OCI-LY7 (cell line): ENCODE results near the gene MSANTD2. TPM values are rescaled to one million over a fixed set of nuclear protein-coding genes. Genes with fewer than 3 reads are reported as not detected.

ENCODE experiments used
- BruUV-seq: library from RNA; stranded (reverse); fragments of 400-500 nt; replicated peaks from 2 replicates; lab custom pipeline; 2021; lab: Mats Ljungman, UMichigan
- CTCF ChIA-PET: fragments of 300-600 bp; sonication (Branson Sonifier 250); formaldehyde crosslinking; loops from one replicate; lab custom pipeline; 2022; ENCODE audit warnings: antibody characterized with exemption; ENCODE audit not compliant: unreplicated experiment; lab: Charles Lee
- POLR2A ChIA-PET: fragments of 300-600 bp; sonication (Branson Sonifier 250); formaldehyde crosslinking; loops from one replicate; lab custom pipeline; 2022; ENCODE audit warnings: antibody characterized with exemption; lab: Charles Lee
- DNase-seq: peaks from one replicate; pipeline ENCODE4 v3.0.0-alpha.2; 2015; ENCODE audit warnings: low spot score
- H2AFZ ChIP-seq: fragments of 200-600 bp; sonication (generic), shearing (Covaris generic); 2 replicates; pipeline ENCODE4 v1.6.1; 2014; ENCODE audit warnings: mild to moderate bottlenecking, antibody characterized with exemption, low read length, moderate library complexity
- H3K27ac ChIP-seq: fragments of 200-600 bp; sonication (generic); 2 replicates; pipeline ENCODE4 v1.5.1; 2014; ENCODE audit warnings: mixed run types, low read depth, mild to moderate bottlenecking, moderate library complexity, low read length, inconsistent platforms; ENCODE audit not compliant: poor library complexity, severe bottlenecking
- H3K36me3 ChIP-seq: fragments of 200-600 bp; sonication (generic); 2 replicates; pipeline ENCODE4 v1.6.1; 2014; ENCODE audit warnings: mild to moderate bottlenecking, antibody characterized with exemption, low read length, moderate library complexity, mixed read lengths; ENCODE audit not compliant: insufficient read depth
- H3K4me1 ChIP-seq: fragments of 200-600 bp; sonication (generic); 2 replicates; pipeline ENCODE4 v1.5.1; 2014; ENCODE audit warnings: mild to moderate bottlenecking, low read length; ENCODE audit not compliant: insufficient read depth, poor library complexity, severe bottlenecking
- H3K4me2 ChIP-seq: fragments of 200-600 bp; sonication (generic); 2 replicates; pipeline ENCODE4 v1.6.1; 2014; ENCODE audit warnings: mild to moderate bottlenecking, low read length
- H3K4me3 ChIP-seq: fragments of 200-600 bp; sonication (generic); 2 replicates; pipeline ENCODE4 v1.5.1; 2014; ENCODE audit warnings: mild to moderate bottlenecking, low read depth, low read length; ENCODE audit not compliant: poor library complexity, severe bottlenecking
- H3K79me2 ChIP-seq: fragments of 200-600 bp; sonication (generic); 2 replicates; pipeline ENCODE4 v1.6.1; 2016; ENCODE audit warnings: low read depth, mild to moderate bottlenecking, low read length, moderate library complexity, mixed read lengths; ENCODE audit not compliant: insufficient read depth
- H3K9me2 ChIP-seq: fragments of 200-600 bp; sonication (generic); 2 replicates; pipeline ENCODE4 v1.6.1; 2016; ENCODE audit warnings: mild to moderate bottlenecking, low read length, mixed read lengths; ENCODE audit not compliant: insufficient read depth
- H3K9me3 ChIP-seq: fragments of 200-600 bp; sonication (generic); 2 replicates; pipeline ENCODE4 v1.6.1; 2014; ENCODE audit warnings: mild to moderate bottlenecking, mixed run types, low read length, mixed read lengths
- H4K20me1 ChIP-seq: fragments of 200-600 bp; sonication (generic); 2 replicates; pipeline ENCODE4 v1.6.1; 2014; ENCODE audit warnings: mild to moderate bottlenecking, antibody characterized with exemption, low read length, moderate library complexity, mixed read lengths; ENCODE audit not compliant: insufficient read depth
- EZH2phosphoT487 ChIP-seq: fragments of 200-600 bp; sonication (generic); IDR thresholded peaks from 2 replicates; pipeline ENCODE4 v1.6.1; 2018; ENCODE audit warnings: low read depth, borderline replicate concordance, mild to moderate bottlenecking, mixed run types, antibody characterized with exemption, low read length, moderate library complexity, mixed read lengths
- intact Hi-C: fragments of 100-400 bp; cut with micrococcal nuclease; formaldehyde crosslinking; loops from one replicate; pipeline ENCODE4 v1.10.0; 2022; ENCODE audit not compliant: unreplicated experiment
- total RNA-seq, 2 experiments: library from RNA; depleted of rRNA in 1 of 2; stranded (reverse); fragments of >200 nt in 1 of 2; shearing (Covaris generic) in 1 of 2; gene quantifications; 2 replicates each; pipeline ENCODE4 v1.2.3, GENCODE V29; 2014 to 2022
- TF ChIP-seq, protein P1 (sequence below): fragments of 200-600 bp; sonication (generic); conservative IDR thresholded peaks from 2 replicates; pipeline ENCODE4 v1.5.1; 2014; ENCODE audit warnings: mild to moderate bottlenecking, antibody characterized with exemption, low read length, moderate library complexity, mixed read lengths

The MSANTD2 gene
- total RNA-seq, 2 experiments from 2014 or later: 22.1 to 23.4 TPM

DNA sequence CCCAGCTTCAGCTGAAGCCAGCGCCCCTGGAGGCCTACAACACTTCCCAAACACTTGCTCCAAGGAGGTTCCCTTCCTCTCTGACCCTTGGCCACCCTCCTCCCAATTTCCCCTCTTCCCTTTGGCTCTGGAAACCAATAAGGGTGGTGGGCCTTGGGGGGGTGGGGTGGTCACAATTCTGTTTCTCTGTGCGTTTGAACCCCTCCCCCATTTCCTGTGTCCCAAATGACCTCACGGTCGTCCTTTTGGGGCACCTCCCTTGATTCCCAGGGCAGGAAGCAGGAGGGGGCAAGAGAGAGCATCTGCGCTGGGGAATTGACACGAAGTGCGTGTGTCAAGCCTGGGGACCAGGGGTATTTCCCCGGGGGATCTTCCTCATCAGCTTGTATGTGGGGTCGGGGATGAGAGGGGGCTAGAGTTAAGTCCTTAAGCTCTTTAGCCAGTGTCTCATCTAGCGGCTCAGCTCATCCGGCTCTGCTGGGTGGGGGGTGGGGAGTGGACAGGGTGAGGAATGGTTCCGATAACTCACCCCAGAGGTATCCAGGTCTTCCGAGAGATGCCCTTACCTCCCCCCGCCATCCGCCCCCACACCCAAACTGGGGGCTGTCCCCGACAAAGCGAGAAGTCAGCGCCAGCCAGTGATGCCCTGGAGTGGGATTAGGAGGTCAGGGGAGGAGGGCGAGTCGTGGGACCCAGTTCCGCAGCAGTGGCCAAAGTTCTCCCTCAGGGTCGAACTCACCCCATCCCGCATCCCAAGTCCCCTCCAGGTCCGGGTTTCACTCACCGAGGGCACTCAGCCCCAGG is 38.7 kb downstream of the MSANTD2 start:
- intact Hi-C loops: no loop called here
- H3K9me2 ChIP-seq: no peaks in the 10 kb centered on the region
- no peaks in the 10 kb centered on the region for H3K79me2 ChIP-seq
- no TSS peak for BruUV-seq
- H4K20me1 ChIP-seq: no peaks in the 10 kb centered on the region
- H2AFZ ChIP-seq: peak overlapping the region; percentile 46; the same call in 1 of the 2 replicates
- peak overlapping the region; percentile 84 for H3K4me2 ChIP-seq
- H3K36me3 ChIP-seq: no peaks in the 10 kb centered on the region
- H3K4me1 ChIP-seq: peaks cover 44% of the 10 kb centered on the region
- CTCF ChIA-PET: interaction anchor here (0.6 to 2.3 kb wide), 5 partner anchors 19 to 317 kb away, joined by 3 to 9 read pairs (median 4); no protein-coding TSS in a partner anchor
- POLR2A ChIA-PET: interaction anchor here (1.6 kb wide), 1 partner anchor 92 kb away, joined by 3 read pairs; no protein-coding TSS in a partner anchor
- DNase-seq: no peak
- no peak overlapping the region for H3K27ac ChIP-seq
- peak overlapping the region; percentile 71 for H3K4me3 ChIP-seq
- TF ChIP-seq EZH2phosphoT487: no peak
- TF ChIP-seq, protein P1, sequence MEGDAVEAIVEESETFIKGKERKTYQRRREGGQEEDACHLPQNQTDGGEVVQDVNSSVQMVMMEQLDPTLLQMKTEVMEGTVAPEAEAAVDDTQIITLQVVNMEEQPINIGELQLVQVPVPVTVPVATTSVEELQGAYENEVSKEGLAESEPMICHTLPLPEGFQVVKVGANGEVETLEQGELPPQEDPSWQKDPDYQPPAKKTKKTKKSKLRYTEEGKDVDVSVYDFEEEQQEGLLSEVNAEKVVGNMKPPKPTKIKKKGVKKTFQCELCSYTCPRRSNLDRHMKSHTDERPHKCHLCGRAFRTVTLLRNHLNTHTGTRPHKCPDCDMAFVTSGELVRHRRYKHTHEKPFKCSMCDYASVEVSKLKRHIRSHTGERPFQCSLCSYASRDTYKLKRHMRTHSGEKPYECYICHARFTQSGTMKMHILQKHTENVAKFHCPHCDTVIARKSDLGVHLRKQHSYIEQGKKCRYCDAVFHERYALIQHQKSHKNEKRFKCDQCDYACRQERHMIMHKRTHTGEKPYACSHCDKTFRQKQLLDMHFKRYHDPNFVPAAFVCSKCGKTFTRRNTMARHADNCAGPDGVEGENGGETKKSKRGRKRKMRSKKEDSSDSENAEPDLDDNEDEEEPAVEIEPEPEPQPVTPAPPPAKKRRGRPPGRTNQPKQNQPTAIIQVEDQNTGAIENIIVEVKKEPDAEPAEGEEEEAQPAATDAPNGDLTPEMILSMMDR: no peak
- H3K9me3 ChIP-seq: no peaks in the 10 kb centered on the region

DNA sequence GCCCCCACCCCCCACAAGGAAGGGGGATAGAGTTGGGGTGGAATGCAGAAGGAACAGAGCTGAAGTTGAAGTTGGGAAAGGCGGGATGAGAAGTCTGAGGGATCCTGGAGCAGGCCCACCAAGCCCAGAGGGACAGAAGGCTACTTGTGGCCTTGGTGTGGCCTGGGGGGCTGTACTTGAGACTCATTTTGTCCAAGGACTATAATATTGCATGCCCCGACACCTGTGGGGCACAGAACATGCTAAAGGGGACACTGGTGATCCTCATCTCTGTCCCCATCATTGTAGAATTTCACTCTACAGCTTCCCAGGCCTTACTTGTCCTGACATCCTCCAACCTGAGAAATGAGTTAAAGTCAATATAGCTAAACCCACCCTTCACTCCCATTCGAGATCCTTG is 39.4 kb downstream of the MSANTD2 start:
- no TSS peak for BruUV-seq
- H3K9me2 ChIP-seq: no peaks in the 10 kb centered on the region
- no peaks in the 10 kb centered on the region for H3K79me2 ChIP-seq
- H3K9me3 ChIP-seq: no peaks in the 10 kb centered on the region
- intact Hi-C loops: no loop called here
- no peak overlapping the region for H2AFZ ChIP-seq
- no peaks in the 10 kb centered on the region for H3K36me3 ChIP-seq
- ChIA-PET CTCF (interaction anchor here (0.7 kb wide), 1 partner anchor 18 kb away, joined by 3 read pairs; no protein-coding TSS in a partner anchor), POLR2A (no interaction called here)
- no peak overlapping the region for H3K27ac ChIP-seq
- no peak overlapping the region for H3K4me3 ChIP-seq
- no peak for DNase-seq
- no peak for TF ChIP-seq EZH2phosphoT487
- TF ChIP-seq, protein P1: no peak
- H4K20me1 ChIP-seq: no peaks in the 10 kb centered on the region
- peaks cover 44% of the 10 kb centered on the region for H3K4me1 ChIP-seq
- H3K4me2 ChIP-seq: no peak overlapping the region; the same call in 1 of the 2 replicates

DNA sequence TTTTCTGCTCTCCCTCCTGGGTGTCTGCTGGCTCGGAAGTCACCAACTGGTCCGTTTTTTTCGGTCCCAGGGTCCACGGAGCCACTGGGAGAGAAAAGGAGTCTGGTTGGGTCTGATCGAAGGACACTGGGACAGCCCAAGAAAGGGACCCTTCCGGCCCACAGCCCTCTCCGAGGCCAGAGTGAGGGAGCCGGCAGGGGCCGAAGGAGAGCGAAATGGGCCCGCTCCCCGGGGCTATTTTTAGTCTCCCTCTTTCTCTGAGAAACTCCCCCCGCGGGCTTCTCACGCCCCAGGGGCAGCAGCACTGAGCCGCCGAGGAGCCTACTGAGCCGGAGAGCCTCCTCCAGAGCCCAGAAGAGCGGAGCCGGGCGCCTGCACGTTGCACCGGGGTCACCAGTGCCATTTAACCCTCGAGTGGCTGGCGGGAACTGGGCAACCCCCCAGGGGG is 40.0 kb downstream of the MSANTD2 start:
- DNase-seq: no peak
- POLR2A ChIA-PET: no interaction called here
- no peak overlapping the region; the same call in 1 of the 2 replicates for H3K4me2 ChIP-seq
- no peaks in the 10 kb centered on the region for H3K79me2 ChIP-seq
- no peaks in the 10 kb centered on the region for H3K9me2 ChIP-seq
- CTCF ChIA-PET: no interaction called here
- H2AFZ ChIP-seq: no peak overlapping the region
- H3K9me3 ChIP-seq: no peaks in the 10 kb centered on the region
- H3K4me1 ChIP-seq: peaks cover 44% of the 10 kb centered on the region
- intact Hi-C loops: no loop called here
- no TSS peak for BruUV-seq
- TF ChIP-seq EZH2phosphoT487: no peak
- TF ChIP-seq, protein P1: no peak
- no peaks in the 10 kb centered on the region for H4K20me1 ChIP-seq
- no peak overlapping the region for H3K4me3 ChIP-seq
- H3K27ac ChIP-seq: no peak overlapping the region
- no peaks in the 10 kb centered on the region for H3K36me3 ChIP-seq
